ENCODE measurements around the gene P2RY8.
"Not testable (repeated sequence)": the region's sequence is repeated elsewhere in the genome, so short reads cannot be mapped to it uniquely, and the experiment has no call there.

P2RY8 gene

DNA sequence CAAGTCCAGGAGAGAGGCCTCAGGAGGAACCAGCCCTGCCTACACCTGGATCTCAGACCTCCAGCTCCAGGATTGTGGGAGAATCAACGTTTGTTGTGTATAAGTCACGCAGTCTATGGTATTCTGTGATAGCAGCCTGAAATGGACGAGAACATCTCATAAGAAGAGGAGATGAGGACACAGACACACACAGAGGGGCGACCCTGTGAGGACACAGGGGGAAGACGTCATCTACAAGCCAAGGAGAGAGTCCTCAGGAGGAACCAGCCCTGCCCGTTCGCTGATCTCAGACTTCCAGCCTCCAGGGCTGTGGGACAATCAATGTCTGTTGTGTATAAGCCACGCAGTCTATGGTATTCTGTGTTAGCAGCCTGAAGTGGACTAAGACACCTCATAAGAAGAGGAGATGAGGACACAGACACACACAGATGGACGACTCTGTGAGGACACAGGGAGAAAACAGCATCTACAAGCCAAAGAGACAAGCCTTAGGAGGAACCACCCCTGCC lies 20.3 kb downstream of the P2RY8 start:
- no peak for DNase-seq

- no peak for DNase-seq
Observed at GRCh38 chrX:1511829-1512228, 25.2 kb downstream of the P2RY8 start.

GRCh38 chrX:1511150-1511549 lies 25.8 kb downstream of the P2RY8 start:
- no peak for DNase-seq

DNA sequence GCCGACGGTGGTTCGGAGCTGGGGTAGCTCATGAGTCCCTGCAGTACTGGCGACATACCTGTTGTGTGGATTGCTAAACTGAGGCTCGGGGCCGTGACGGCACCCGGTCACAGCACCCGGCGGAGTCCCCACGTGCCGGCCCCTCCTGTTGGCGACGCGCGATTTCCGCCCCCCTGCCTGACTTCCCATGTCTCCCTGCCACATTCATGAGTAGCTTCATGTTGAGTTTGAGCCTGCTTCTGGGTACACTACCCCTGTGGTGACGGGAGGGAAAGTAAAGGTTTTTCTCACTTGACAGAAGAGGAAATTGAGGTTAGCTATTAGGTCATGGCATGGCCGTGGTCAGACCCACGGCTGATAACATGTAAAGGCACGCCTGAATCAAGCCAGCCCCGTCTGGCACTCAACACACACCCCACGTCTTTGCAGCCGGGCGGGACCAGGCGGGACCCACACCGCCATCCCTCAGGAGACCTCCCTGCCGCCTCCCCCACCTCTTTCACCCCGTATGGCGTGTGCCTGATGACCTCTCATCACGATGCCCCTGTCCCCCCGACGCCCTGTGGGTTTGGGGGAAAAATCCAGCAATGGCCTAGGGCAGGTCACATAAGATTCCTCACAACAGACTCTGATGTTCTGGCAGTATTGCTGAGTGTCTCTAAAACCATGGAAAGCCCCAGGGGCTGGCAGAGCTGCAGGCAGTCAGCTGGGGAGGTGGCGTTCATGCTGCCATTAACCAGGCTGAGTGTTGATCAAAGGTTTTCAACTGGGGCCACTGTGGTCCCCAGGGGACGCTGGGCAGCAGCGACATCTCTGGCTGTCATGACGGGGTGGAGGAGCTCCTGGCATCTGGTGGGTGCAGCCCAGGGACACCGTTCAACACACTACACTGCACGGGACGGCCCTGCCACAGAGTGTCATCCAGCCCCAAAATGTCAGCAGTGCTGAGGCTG lies 29.2 kb downstream of the P2RY8 start:
- no peak for DNase-seq

DNA sequence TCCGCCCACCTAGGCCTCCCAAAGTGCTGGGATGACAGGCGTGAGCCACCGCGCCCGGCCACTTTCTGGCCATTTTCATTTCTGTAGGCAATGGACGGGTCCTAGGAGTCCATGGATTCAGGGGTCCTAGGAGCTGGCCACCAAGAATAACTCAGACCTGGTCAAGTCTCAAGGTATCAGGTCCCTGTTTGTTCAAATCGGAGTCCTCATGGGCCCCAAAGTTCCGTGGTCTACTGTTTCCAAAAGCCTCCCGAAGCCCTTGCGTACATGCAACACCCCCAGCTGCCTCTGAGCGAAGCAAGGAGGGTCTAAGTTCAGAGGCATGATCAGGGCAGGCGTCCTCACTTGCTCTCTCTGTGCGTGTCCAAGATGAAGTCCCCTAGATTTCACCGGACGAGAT lies 30.1 kb downstream of the P2RY8 start:
- DNase-seq: no peak

GRCh38 chrX:1502853-1503252 lies 34.1 kb downstream of the P2RY8 start:
- DNase-seq: no peak

- no peak for DNase-seq
Observed at GRCh38 chrX:1502241-1502640, 34.7 kb downstream of the P2RY8 start.

DNA sequence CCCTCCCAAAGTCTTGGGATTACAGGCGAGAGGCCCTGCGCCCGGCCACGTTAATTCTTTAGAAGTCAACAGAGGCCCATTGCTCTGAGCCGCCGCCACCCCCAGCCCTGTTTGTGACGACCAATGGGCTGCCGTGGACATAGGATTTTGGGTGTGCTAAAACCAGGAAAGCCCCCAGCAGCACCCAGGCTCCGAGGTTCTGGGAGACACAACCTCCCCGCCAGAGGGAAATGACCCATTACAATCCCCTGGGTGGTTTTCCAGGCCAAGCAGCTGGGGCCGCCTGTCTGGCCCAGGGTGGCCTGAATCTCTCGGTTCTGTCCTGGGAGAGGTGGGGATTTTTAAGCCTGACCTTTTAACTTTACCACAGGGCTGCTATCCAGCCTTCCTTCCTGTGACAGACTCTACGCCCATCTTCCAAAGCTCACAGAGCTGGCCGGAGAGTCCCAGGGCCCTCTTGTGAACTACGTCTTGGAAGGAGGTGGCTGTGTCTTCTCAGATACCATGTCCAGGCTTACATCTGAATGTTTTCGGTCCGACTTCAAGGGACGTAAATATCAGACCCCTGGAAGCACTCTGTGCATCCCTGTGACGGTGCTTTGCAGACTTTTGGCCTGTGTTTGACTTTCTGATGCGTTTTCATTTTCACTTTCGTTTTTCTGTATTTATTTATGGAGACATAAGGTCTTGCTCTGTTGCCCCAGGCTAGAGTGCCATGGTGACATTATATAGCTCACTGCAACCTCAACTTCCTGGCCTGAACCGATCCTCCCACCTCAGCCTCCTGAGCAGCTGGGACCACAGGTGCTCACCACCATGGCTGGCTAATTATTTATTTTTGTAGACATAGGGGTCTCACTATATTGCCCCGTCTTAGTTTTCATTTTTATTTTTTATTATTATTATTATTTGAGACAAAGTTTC lies 36.0 kb downstream of the P2RY8 start:
- no peak for DNase-seq

GRCh38 chrX:1496076-1496475 lies 40.9 kb downstream of the P2RY8 start:
- no peak for DNase-seq

DNA sequence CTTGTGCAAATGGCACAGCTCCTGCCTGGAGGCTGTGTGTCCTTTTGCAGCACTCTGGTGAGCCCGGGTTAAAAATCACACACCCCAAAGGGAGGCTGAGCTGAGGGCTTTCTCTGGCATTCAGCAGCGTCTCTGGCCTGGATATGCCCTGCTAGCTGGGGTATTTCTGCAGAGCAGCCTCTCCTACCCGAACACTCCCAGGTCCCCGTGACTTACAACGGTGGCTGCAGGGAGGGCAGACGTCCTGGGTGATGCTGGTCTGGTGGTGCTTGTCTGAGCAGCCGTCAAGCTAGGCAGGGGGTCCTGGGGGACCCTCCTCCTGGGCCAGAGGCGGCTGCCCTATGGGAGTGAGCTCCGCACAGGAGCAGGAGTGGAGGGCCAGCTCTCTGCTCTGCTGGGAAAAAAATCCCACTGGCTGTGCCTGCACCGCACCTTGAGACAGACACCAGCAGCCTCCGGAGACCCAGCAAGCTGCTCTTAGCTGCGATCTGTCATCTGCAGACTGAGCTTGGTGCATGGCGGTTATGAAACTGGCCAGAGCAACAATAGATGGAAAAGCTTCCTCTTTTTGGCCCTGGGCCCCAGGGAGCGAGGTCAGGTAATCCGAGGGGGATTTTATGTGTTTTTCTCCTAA lies 43.0 kb downstream of the P2RY8 start:
- DNase-seq: no peak

GRCh38 chrX:1493412-1493811 lies 43.6 kb downstream of the P2RY8 start:
- no peak for DNase-seq

- DNase-seq: no peak
Observed at GRCh38 chrX:1492421-1493012, 44.5 kb downstream of the P2RY8 start.

DNA sequence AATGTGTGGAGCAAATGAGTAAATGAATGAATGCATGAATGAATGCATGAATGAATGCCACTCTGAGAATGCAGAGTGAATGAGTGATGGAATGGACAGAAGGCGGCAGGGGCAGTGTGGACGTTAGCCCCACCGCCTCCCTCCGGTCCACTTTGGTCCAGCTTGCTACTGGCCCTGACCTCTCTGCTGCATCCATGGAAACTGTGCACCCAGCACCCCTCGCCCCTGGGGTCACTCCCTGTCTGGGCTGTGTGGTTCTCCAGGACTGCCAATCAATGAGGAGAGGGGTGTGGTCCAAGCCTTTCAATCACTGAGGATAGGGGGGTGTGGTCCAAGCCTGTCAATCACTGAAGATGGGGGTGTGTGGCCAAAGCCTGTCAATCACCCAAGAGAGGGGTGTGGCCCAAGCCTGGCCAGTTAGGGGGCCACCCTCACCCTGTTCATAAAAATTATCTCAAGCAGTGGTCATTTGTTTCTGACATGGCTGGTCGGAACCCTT lies 45.1 kb downstream of the P2RY8 start:
- DNase-seq: peak; percentile 17

DNA sequence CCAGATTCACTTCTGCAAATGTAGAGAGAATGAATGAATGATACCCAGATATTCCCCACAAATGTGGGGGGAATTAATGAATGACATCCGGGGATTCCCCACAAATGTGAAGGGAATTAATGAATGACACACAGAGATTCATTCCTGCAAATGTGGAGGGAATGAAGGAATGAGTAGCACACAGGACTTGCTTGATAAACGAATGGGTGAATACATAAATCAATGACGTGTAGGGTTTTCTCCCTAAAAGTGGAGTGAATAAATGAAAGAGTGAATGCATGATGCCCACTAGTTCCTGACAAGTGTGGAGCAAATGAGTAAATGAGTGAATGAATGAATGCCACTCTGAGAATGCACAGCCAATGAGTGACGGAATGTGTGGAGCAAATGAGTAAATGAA lies 45.7 kb downstream of the P2RY8 start:
- DNase-seq: not testable (repeated sequence)

- not testable (repeated sequence) for DNase-seq
Observed at GRCh38 chrX:1490723-1491122, 46.3 kb downstream of the P2RY8 start.

GRCh38 chrX:1489354-1489753 lies 47.6 kb downstream of the P2RY8 start:
- DNase-seq: not testable (repeated sequence)

DNA sequence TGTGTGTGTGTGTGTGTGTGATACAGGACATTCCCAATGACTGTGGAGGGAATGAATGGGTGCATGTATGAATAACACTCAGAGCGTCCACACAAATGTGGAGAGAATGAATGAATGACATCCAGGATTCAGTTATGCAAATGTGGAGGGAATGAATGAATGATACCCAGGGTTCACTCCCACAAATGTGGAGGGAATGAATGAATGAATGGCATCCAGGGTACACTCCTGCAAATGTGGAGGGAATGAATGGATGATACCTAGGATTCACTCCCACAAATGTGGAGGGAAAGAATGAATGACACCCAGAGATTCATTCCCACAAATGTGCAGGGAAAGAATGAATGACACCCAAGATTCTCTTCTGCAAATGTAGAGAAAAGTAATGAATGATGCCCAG lies 48.2 kb downstream of the P2RY8 start:
- DNase-seq: no peak

- no peak for DNase-seq
Observed at GRCh38 chrX:1488141-1488540, 48.8 kb downstream of the P2RY8 start.

GRCh38 chrX:1487401-1487800 lies 49.6 kb downstream of the P2RY8 start:
- DNase-seq: no peak

- DNase-seq: no peak
Observed at GRCh38 chrX:1486749-1487361, 50.1 kb downstream of the P2RY8 start.

DNA sequence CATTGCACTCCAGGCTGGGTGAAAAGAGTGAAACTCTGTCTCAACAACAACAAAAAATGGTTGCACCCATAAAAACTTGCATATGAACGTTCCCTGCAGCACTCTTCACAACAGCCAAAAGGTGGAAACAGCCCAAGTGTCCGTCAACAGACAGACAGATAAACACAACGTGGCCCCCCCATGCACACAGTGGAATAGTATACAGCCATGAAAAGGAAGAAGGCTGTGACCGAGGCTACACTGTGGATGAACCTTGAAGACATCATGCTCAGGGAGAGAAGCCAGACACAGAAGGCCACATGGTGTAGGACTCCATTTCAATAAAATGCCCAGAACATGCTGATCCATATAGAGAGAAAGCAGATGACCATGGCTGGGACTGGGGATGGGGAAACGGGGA lies 50.8 kb downstream of the P2RY8 start:
- no peak for DNase-seq

- DNase-seq: no peak
Observed at GRCh38 chrX:1485033-1485432, 52.0 kb downstream of the P2RY8 start.

Data from HCEC 1CT (cell line).